GM23338 (cell line): ENCODE results near the gene ZBTB7B. TPM values are rescaled to one million over a fixed set of nuclear protein-coding genes. Genes with fewer than 3 reads are reported as not detected.

Source experiments
- ATAC-seq: fragments of 200-7000 bp; cut with Tn5 transposase; 3 replicates; pipeline ENCODE4 v1.9.1; 2020
- DNase-seq: peaks from one replicate; pipeline ENCODE4 v3.0.0-alpha.2; 2015; ENCODE audit warnings: low spot score
- H2AFZ ChIP-seq: fragments of 200-600 bp; sonication (generic); 2 replicates; pipeline ENCODE4 v1.8.0; 2016; ENCODE audit warnings: antibody characterized with exemption, mild to moderate bottlenecking, moderate library complexity
- H3F3A ChIP-seq: fragments of 200-600 bp; sonication (generic); replicated peaks from 2 replicates; pipeline ENCODE4 v1.8.0; 2017; ENCODE audit warnings: antibody characterized with exemption, mixed run types, low read depth
- H3K27ac ChIP-seq: fragments of 200-600 bp; sonication (generic); 2 replicates; pipeline ENCODE4 v1.6.1; 2016; ENCODE audit warnings: low read depth
- H3K27me3 ChIP-seq: fragments of 200-600 bp; sonication (generic); 2 replicates; pipeline ENCODE4 v1.8.0; 2016; ENCODE audit warnings: mild to moderate bottlenecking, mixed run types, moderate library complexity; ENCODE audit not compliant: insufficient read depth
- H3K36me3 ChIP-seq: fragments of 200-600 bp; sonication (generic); 2 replicates; pipeline ENCODE4 v1.8.0; 2016; ENCODE audit warnings: mild to moderate bottlenecking; ENCODE audit not compliant: insufficient read depth
- H3K4me1 ChIP-seq: fragments of 200-600 bp; sonication (generic); 2 replicates; pipeline ENCODE4 v1.8.0; 2016; ENCODE audit warnings: mild to moderate bottlenecking, moderate library complexity; ENCODE audit not compliant: insufficient read depth
- H3K4me2 ChIP-seq: fragments of 200-600 bp; sonication (generic); 2 replicates; pipeline ENCODE4 v1.7.1; 2017; ENCODE audit warnings: mixed run types
- H3K4me3 ChIP-seq: fragments of 200-600 bp; sonication (generic); 2 replicates; pipeline ENCODE4 v1.6.1; 2016; ENCODE audit warnings: mixed run types
- H3K79me2 ChIP-seq: fragments of 200-600 bp; sonication (generic); replicated peaks from 2 replicates; pipeline ENCODE4 v1.8.0; 2017; ENCODE audit warnings: mild to moderate bottlenecking; ENCODE audit not compliant: insufficient read depth
- H3K9me2 ChIP-seq: fragments of 200-600 bp; sonication (generic); 2 replicates; pipeline ENCODE4 v1.8.0; 2017; ENCODE audit not compliant: insufficient read depth
- H4K20me1 ChIP-seq: fragments of 200-600 bp; sonication (generic); replicated peaks from 2 replicates; pipeline ENCODE4 v1.8.0; 2017; ENCODE audit warnings: mild to moderate bottlenecking; ENCODE audit not compliant: insufficient read depth
- H3K27ac Mint-ChIP-seq: 2 replicates; pipeline ENCODE4 v1.8.0; 2020; ENCODE audit warnings: inconsistent platforms, mild to moderate bottlenecking, moderate library complexity, mixed read lengths
- H3K27me3 Mint-ChIP-seq: 3 replicates; pipeline ENCODE4 v1.8.0; 2022; ENCODE audit warnings: low read depth, mild to moderate bottlenecking, moderate library complexity, mixed read lengths, inconsistent platforms; ENCODE audit not compliant: insufficient read depth, poor library complexity
- H3K36me3 Mint-ChIP-seq: 3 replicates; pipeline ENCODE4 v1.8.0; 2021; ENCODE audit warnings: low read depth, mild to moderate bottlenecking, inconsistent platforms, moderate library complexity, mixed read lengths
- H3K4me1 Mint-ChIP-seq: 3 replicates; pipeline ENCODE4 v1.8.0; 2020; ENCODE audit warnings: mild to moderate bottlenecking, inconsistent platforms, mixed read lengths
- H3K4me3 Mint-ChIP-seq: 3 replicates; pipeline ENCODE4 v1.8.0; 2021; ENCODE audit warnings: moderate library complexity, mild to moderate bottlenecking, inconsistent platforms, mixed read lengths
- H3K9me3 Mint-ChIP-seq: 3 replicates; pipeline ENCODE4 v1.8.0; 2020; ENCODE audit warnings: moderate library complexity, mild to moderate bottlenecking, inconsistent platforms, mixed read lengths
- CREB1 ChIP-seq: fragments of 250-450 bp; sonication (Bioruptor Pico); IDR thresholded peaks from 2 replicates; pipeline ENCODE4 v1.5.0; 2020; ENCODE audit warnings: low read depth, mild to moderate bottlenecking, moderate library complexity
- CTCF ChIP-seq, 2 experiments: fragments of 200-600 bp in 1 of 2; sonication (generic) in 1 of 2; conservative IDR thresholded peaks; 2 replicates each; pipeline versions ENCODE4 v1.5.1 to v1.6.1; 2016 to 2017; ENCODE audit warnings: antibody characterized with exemption in 2 of 2, low read depth in 2 of 2, mild to moderate bottlenecking in 2 of 2, moderate library complexity in 1 of 2
- ETS1 ChIP-seq: IDR thresholded peaks from 2 replicates; pipeline ENCODE4 v1.6.1; 2016; ENCODE audit warnings: antibody characterized with exemption
- EZH2 ChIP-seq: fragments of 200-600 bp; sonication (generic); IDR thresholded peaks from one replicate; pipeline ENCODE4 v1.8.0; 2017; ENCODE audit warnings: antibody characterized with exemption, mild to moderate bottlenecking, low read depth; ENCODE audit not compliant: unreplicated experiment
- EZH2phosphoT487 ChIP-seq: fragments of 200-600 bp; sonication (generic); IDR thresholded peaks from one replicate; pipeline ENCODE4 v1.8.1; 2018; ENCODE audit warnings: antibody characterized with exemption; ENCODE audit not compliant: unreplicated experiment
- JUNB ChIP-seq: IDR thresholded peaks from one replicate; pipeline ENCODE4 v1.6.1; 2016; ENCODE audit warnings: antibody characterized with exemption; ENCODE audit not compliant: unreplicated experiment
- NANOG ChIP-seq: IDR thresholded peaks from 2 replicates; pipeline ENCODE4 v1.6.1; 2016; ENCODE audit warnings: antibody characterized with exemption, borderline replicate concordance
- POLR2AphosphoS5 ChIP-seq: IDR thresholded peaks from 2 replicates; pipeline ENCODE4 v1.6.1; 2016; ENCODE audit warnings: antibody characterized with exemption, low read depth
- REST ChIP-seq: IDR thresholded peaks from one replicate; pipeline ENCODE4 v1.6.1; 2018; ENCODE audit warnings: antibody characterized with exemption; ENCODE audit not compliant: unreplicated experiment
- STAT1 ChIP-seq: IDR thresholded peaks from one replicate; pipeline ENCODE4 v1.6.1; 2016; ENCODE audit warnings: antibody characterized with exemption; ENCODE audit not compliant: unreplicated experiment
- ZNF114 ChIP-seq: fragments of 250-450 bp; sonication (Bioruptor Pico); IDR thresholded peaks from 2 replicates; pipeline ENCODE4 v1.5.0; 2020; ENCODE audit warnings: mild to moderate bottlenecking, moderate library complexity
- ZNF331 ChIP-seq: fragments of 250-450 bp; sonication (Bioruptor Pico); IDR thresholded peaks from 2 replicates; pipeline ENCODE4 v1.5.0; 2020; ENCODE audit warnings: low read depth, mild to moderate bottlenecking, moderate library complexity
- polyA plus RNA-seq: library from polyadenylated mRNA; unstranded; fragments of >200 nt; fragmentation: Nextera tagmentation; extraction: Ambion mirVana; gene quantifications from 2 replicates; pipeline ENCODE4 v1.2.1, GENCODE V29; 2016
- total RNA-seq: library from RNA; depleted of rRNA; stranded (reverse); fragments of >200 nt; shearing (Covaris generic); gene quantifications from 2 replicates; pipeline ENCODE4 v1.2.3, GENCODE V29; 2014
- TF ChIP-seq, protein P1 (sequence below): fragments of 250-450 bp; sonication (Bioruptor Pico); IDR thresholded peaks from 2 replicates; pipeline ENCODE4 v1.5.0; 2020; ENCODE audit warnings: mild to moderate bottlenecking, moderate library complexity

Gene ZBTB7B
- total and polyA plus RNA-seq, 2 experiments from 2014 or later: 3.6 to 32.6 TPM

GRCh38 chr1:154999571-155000410, 2.8 kb upstream of the ZBTB7B start:
- peaks cover 16% of the 10 kb centered on the region for H3F3A ChIP-seq
- H3K4me2 ChIP-seq: peak overlapping the region; percentile 82
- DNase-seq (peak; percentile 79), ATAC-seq (peak; percentile 10)
- Mint-ChIP-seq H3K4me1 (peaks cover 22% of the 10 kb centered on the region), H3K9me3 (no peaks in the 10 kb centered on the region), H3K4me3 (peak overlapping the region; percentile 90), H3K27me3 (peaks cover 23% of the 10 kb centered on the region), H3K36me3 (no peaks in the 10 kb centered on the region), H3K27ac (peak overlapping the region; percentile 99)
- no peaks in the 10 kb centered on the region for H3K36me3 ChIP-seq
- peak overlapping the region; percentile 96 for H3K27ac ChIP-seq
- H2AFZ ChIP-seq: no peak overlapping the region
- peaks cover 11% of the 10 kb centered on the region for H3K4me1 ChIP-seq
- H3K4me3 ChIP-seq: peak overlapping the region; percentile 90
- no peaks in the 10 kb centered on the region for H3K9me2 ChIP-seq
- no peaks in the 10 kb centered on the region for H4K20me1 ChIP-seq
- H3K27me3 ChIP-seq: no peaks in the 10 kb centered on the region
- no peak for TF ChIP-seq ZNF114
- TF ChIP-seq CREB1 (CRISPR knock-in tag): no peak
- no peak for TF ChIP-seq EZH2phosphoT487
- no peak for TF ChIP-seq ZNF331 (CRISPR knock-in tag)
- no peak; the same call in none of the 2 replicates for TF ChIP-seq POLR2AphosphoS5
- no peak for TF ChIP-seq EZH2
- TF ChIP-seq REST: peak; percentile 23
- no peak for TF ChIP-seq NANOG
- TF ChIP-seq, protein P1, sequence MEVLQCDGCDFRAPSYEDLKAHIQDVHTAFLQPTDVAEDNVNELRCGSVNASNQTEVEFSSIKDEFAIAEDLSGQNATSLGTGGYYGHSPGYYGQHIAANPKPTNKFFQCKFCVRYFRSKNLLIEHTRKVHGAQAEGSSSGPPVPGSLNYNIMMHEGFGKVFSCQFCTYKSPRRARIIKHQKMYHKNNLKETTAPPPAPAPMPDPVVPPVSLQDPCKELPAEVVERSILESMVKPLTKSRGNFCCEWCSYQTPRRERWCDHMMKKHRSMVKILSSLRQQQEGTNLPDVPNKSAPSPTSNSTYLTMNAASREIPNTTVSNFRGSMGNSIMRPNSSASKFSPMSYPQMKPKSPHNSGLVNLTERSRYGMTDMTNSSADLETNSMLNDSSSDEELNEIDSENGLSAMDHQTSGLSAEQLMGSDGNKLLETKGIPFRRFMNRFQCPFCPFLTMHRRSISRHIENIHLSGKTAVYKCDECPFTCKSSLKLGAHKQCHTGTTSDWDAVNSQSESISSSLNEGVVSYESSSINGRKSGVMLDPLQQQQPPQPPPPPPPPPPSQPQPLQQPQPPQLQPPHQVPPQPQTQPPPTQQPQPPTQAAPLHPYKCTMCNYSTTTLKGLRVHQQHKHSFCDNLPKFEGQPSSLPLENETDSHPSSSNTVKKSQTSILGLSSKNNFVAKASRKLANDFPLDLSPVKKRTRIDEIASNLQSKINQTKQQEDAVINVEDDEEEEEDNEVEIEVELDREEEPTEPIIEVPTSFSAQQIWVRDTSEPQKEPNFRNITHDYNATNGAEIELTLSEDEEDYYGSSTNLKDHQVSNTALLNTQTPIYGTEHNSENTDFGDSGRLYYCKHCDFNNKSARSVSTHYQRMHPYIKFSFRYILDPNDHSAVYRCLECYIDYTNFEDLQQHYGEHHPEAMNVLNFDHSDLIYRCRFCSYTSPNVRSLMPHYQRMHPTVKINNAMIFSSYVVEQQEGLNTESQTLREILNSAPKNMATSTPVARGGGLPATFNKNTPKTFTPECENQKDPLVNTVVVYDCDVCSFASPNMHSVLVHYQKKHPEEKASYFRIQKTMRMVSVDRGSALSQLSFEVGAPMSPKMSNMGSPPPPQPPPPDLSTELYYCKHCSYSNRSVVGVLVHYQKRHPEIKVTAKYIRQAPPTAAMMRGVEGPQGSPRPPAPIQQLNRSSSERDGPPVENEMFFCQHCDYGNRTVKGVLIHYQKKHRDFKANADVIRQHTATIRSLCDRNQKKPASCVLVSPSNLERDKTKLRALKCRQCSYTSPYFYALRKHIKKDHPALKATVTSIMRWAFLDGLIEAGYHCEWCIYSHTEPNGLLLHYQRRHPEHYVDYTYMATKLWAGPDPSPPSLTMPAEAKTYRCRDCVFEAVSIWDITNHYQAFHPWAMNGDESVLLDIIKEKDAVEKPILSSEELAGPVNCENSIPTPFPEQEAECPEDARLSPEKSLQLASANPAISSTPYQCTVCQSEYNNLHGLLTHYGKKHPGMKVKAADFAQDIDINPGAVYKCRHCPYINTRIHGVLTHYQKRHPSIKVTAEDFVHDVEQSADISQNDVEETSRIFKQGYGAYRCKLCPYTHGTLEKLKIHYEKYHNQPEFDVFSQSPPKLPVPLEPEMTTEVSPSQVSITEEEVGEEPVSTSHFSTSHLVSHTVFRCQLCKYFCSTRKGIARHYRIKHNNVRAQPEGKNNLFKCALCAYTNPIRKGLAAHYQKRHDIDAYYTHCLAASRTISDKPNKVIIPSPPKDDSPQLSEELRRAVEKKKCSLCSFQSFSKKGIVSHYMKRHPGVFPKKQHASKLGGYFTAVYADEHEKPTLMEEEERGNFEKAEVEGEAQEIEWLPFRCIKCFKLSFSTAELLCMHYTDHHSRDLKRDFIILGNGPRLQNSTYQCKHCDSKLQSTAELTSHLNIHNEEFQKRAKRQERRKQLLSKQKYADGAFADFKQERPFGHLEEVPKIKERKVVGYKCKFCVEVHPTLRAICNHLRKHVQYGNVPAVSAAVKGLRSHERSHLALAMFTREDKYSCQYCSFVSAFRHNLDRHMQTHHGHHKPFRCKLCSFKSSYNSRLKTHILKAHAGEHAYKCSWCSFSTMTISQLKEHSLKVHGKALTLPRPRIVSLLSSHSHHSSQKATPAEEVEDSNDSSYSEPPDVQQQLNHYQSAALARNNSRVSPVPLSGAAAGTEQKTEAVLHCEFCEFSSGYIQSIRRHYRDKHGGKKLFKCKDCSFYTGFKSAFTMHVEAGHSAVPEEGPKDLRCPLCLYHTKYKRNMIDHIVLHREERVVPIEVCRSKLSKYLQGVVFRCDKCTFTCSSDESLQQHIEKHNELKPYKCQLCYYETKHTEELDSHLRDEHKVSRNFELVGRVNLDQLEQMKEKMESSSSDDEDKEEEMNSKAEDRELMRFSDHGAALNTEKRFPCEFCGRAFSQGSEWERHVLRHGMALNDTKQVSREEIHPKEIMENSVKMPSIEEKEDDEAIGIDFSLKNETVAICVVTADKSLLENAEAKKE (CRISPR knock-in tag): no peak
- TF ChIP-seq CTCF (conservative IDR thresholded peaks at IDR 0.05; ENCODE audit: low read depth in 2 of 2): 0 out of 4 replicates have a peak, but pooled peaks of 1 of the 2 experiments have one; percentile 1
- no peak for TF ChIP-seq STAT1
- no peak for TF ChIP-seq ETS1
- no peak for TF ChIP-seq JUNB
- H3K79me2 ChIP-seq: peaks cover 12% of the 10 kb centered on the region
